Astrocyte of the cerebellum (primary cell): ENCODE measurements around the gene SLC16A5.
"Not testable (repeated sequence)": the region's sequence is repeated elsewhere in the genome, so short reads cannot be mapped to it uniquely, and the experiment has no call there.

Source experiments
- DNase-seq: peaks from one replicate; pipeline ENCODE4 v3.0.0-alpha.2; 2011; ENCODE audit warnings: low read depth
- H3K4me3 ChIP-seq: 2 replicates; pipeline ENCODE4 v1.5.1; 2011; ENCODE audit warnings: mild to moderate bottlenecking, low read depth, low read length, moderate library complexity
- in situ Hi-C: cut with HindIII; loops from 2 replicates; pipeline ENCODE4 v1.10.0; 2017; ENCODE audit warnings: low sequenced_read_pairs
- TF ChIP-seq, protein P1 (sequence below): IDR thresholded peaks from 2 replicates; pipeline ENCODE4 v1.5.1; 2012; ENCODE audit warnings: low read length, low read depth, moderate library complexity, mild to moderate bottlenecking; ENCODE audit errors: missing control alignments

SLC16A5 gene

DNA sequence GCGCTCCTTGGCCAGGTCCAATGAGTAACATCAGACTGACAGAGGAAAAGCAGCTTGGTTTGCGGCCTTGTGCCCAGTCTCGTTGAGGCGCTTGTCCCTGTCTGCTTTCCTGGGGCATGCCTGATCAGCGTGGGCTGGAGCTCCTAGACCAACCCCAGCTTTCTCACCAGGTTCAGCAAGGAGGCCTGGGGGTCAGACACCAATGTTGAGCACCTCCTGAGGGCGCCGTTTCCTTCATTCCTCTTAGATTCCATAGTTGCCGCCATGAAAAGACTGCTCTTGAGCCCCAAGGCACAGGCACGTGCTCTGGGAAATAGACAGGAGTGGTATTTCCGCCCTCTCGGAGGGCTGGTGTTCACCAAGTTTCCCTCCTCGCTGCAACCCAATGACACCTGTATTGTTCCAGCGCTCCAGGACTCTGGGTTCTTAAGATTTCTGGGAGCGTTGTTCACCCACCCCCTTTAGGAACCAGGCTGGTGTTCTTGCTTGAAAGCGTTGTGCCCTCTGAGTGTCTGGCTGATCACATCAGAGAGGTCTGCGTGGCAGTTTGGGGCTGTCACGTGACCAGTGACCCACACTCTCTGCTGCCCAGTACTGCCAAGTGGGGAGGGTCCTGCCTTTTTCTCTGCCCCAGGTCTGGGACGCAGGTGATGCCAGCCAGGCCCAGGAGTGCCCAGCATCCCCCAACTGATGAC lies 22.7 kb upstream of the SLC16A5 start:
- TF ChIP-seq, protein P1, sequence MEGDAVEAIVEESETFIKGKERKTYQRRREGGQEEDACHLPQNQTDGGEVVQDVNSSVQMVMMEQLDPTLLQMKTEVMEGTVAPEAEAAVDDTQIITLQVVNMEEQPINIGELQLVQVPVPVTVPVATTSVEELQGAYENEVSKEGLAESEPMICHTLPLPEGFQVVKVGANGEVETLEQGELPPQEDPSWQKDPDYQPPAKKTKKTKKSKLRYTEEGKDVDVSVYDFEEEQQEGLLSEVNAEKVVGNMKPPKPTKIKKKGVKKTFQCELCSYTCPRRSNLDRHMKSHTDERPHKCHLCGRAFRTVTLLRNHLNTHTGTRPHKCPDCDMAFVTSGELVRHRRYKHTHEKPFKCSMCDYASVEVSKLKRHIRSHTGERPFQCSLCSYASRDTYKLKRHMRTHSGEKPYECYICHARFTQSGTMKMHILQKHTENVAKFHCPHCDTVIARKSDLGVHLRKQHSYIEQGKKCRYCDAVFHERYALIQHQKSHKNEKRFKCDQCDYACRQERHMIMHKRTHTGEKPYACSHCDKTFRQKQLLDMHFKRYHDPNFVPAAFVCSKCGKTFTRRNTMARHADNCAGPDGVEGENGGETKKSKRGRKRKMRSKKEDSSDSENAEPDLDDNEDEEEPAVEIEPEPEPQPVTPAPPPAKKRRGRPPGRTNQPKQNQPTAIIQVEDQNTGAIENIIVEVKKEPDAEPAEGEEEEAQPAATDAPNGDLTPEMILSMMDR: no peak
- no peak overlapping the region for H3K4me3 ChIP-seq
- DNase-seq: no peak
- in situ Hi-C loops: no loop called here

DNA sequence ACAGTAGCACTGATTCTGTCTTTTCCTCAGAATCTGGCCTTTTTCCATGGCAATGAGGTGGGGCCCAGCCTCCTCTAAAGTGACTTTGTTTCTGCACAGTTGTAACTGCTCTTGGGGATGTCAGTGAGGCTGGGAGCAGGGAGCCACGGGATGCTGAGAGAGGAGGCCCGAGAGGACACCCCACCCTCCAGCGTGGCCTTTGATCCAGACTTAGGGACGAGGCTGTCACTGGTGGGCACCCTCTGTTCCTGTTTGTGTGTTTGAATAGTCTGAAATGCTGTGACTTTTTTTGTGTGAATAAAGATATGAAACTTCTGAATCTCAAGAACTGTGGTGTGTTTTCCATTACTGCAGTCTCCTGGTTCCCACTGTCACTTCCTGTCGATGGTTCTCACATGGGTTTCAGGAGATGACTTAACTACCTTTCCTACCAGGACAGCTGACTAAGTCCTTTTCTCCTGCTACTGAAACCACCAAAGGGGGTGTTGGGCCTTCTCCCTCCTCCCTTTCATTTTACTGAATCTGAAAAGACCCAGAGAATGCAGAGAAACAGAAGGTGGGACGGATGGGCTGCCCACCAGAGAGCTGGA lies 22.1 kb upstream of the SLC16A5 start:
- DNase-seq: no peak
- in situ Hi-C loops: no loop called here
- TF ChIP-seq, protein P1: no peak
- no peak overlapping the region for H3K4me3 ChIP-seq

DNA sequence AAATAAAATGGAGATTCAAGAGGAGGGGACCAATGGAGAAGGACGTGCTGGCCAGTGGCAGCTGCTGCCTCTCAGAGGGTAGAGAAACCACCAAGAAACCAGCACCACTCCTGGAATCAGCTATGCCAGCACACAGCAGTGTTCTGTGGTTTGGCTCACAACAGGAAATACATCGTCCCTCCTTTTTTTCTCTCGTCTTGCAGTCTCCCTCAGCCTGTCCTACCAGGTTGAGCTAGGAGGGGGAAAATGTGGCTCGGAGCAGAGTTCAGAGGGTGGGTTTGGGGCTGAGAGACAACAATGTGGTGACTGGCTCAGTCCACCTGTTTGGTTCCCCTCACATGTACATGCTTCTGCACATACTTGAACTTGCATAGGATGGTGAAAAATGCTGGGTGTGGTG lies 19.9 kb upstream of the SLC16A5 start:
- in situ Hi-C loops: no loop called here
- H3K4me3 ChIP-seq: no peak overlapping the region
- TF ChIP-seq, protein P1: no peak
- no peak for DNase-seq

DNA sequence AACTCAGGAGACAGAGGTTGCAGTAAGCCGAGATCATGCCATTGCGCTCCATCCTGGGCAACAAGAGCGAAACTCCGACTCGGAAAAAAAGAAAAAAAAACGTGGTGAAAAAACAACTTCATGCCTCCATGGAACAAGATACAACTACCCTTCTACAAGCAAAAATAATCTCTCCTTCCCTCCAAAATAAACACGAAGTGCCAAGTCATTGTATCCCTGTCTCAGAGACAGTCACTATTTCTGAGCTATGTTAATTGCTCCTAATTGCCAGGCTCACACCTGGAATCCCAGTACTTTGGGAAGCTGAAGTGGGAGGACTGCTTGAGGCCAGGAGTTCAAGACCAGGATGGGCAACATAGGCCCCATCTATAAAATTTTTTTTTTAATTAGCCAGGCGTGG lies 19.0 kb upstream of the SLC16A5 start:
- DNase-seq: no peak
- in situ Hi-C loops: no loop called here
- TF ChIP-seq, protein P1: no peak
- H3K4me3 ChIP-seq: no peak overlapping the region

DNA sequence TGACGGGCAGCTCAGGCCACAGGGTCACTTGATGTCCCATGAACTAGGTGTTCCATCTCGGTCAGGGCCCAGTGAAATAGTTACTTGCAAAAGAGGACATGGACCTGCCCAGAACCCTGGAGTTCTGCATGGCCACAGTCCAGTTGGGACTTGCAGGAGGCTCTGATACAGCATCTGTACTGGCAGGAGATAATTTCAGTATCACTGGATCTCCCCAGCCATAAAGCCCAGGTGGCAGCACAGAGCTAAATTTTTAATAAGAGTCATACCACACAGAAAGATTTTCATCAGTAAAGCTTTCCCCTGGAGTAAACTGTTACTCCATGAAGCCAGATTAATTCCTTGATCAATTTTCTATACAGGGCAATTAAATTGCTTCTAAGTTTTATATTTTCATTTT lies 18.0 kb upstream of the SLC16A5 start:
- TF ChIP-seq, protein P1: peak; percentile 42
- DNase-seq: no peak
- no peak overlapping the region for H3K4me3 ChIP-seq
- in situ Hi-C loops: no loop called here

DNA sequence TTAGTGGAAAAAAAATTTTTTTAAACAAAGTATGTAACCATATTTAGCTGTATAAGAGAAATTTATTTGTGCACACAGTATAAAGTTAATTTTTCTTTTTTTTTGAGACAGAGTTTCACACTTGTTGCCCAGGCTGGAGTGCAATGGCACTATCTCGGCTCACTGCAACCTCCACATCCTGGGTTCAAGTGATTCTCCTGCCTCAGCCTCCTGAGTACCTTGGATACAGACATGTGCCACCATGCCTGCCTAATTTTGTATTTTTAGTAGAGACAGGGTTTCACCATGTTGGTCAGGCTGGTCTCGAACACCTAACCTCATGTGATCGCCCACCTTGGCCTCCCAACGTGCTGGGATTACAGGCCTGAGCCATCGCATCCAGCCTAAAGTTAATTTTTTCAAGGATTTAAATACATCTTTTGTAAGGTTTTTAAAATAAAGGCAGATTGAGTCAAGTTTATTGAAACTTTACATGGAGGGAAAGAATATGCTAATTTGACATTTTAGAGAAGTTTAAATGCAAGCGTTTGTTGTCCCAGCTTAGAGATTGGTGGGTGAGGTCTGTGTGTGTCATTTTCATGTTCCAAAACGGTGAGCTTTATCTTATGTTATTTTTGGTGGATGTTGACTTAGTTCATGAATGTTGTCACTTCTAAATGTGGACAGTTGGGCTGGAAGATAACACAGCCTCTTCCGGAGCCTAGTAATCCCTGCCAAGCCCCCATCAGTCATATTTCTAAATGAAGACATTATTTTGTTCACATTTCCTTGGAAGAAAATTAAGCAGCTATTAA lies 16.1 kb upstream of the SLC16A5 start:
- H3K4me3 ChIP-seq, DNase-seq, in situ Hi-C loops: not testable (repeated sequence)

DNA sequence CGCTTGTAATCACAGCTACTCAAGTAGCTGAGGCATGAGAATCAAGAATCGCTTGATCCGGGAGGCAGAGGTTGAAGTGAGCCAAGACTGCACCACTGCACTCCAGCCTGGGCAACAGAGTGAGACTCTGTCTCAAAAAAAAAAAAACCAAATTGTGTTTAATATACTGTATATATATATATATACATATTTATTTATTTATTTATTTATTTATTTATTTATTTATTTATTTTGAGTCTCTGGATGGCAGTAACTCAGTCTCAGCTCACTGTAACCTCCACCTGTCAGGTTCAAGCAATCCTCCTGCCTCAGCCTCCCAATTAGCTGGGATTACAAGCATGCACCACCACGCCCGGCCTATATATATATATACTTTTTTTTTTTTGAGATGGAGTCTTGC lies 14.8 kb upstream of the SLC16A5 start:
- DNase-seq, H3K4me3 ChIP-seq, in situ Hi-C loops: not testable (repeated sequence)
